Transverse colon (tissue), 3 donors: Measurements from ENCODE around the gene PPP1R1B.

Source experiments
- CTCF ChIP-seq, 5 experiments: fragments of 200-600 bp in 3 of 5; fragments of 450-650 bp in 2 of 5; sonication (generic) in 3 of 5; IDR thresholded peaks; 1 replicate in 2 of 5; 2 replicates in 3 of 5; pipeline ENCODE4 v1.5.1; 2016 to 2017; ENCODE audit warnings: antibody characterized with exemption in 5 of 5, inconsistent platforms in 3 of 5, mild to moderate bottlenecking in 2 of 5, moderate library complexity in 1 of 5
- EP300 ChIP-seq: sonication (generic); formaldehyde crosslinking; IDR thresholded peaks from one replicate; pipeline ENCODE4 v1.6.1; 2017; ENCODE audit warnings: antibody characterized with exemption, low read depth
- POLR2A ChIP-seq: fragments of 450-650 bp; IDR thresholded peaks from one replicate; pipeline ENCODE4 v1.6.1; 2016; ENCODE audit warnings: antibody characterized with exemption, mild to moderate bottlenecking, moderate library complexity

- TF ChIP-seq CTCF (IDR thresholded peaks at IDR 0.05) (no peak), POLR2A (no peak), EP300 (no peak)
Measured at GRCh38 chr17:39673335-39674081, 46.8 kb downstream of the PPP1R1B start.
